Cardiac fibroblast (primary cell): Measurements from ENCODE around the gene C9.

Source experiments
- DNase-seq, 2 donors: peaks; one replicate each; pipeline versions ENCODE4 v3.0.0 to v3.0.0-alpha.2; 2010; ENCODE audit warnings: low read depth in 2 of 2
- H3K4me3 ChIP-seq, 2 donors: replicated peaks in 1 of 2; 1 replicate in 1 of 2; 2 replicates in 1 of 2; pipeline ENCODE4 v1.5.1; 2011; ENCODE audit warnings: low read depth in 2 of 2, low read length in 2 of 2, mild to moderate bottlenecking in 2 of 2, moderate library complexity in 1 of 2
- CTCF ChIP-seq: IDR thresholded peaks from one replicate; pipeline ENCODE4 v1.5.1; 2011; ENCODE audit warnings: low read depth, mild to moderate bottlenecking, low read length, inconsistent platforms

Gene C9

GRCh38 chr5:39394946-39395345, 30.7 kb upstream of the C9 start:
- H3K4me3 ChIP-seq, result no peak overlapping the region
- TF ChIP-seq CTCF, result no peak
- DNase-seq, result peak; percentile 83 to 92

- H3K4me3 ChIP-seq, result no peak overlapping the region
- TF ChIP-seq CTCF, result no peak
- no peak for DNase-seq
Observed at GRCh38 chr5:39390945-39391344, 26.6 kb upstream of the C9 start.

GRCh38 chr5:39387293-39387692, 23.0 kb upstream of the C9 start:
- no peak for DNase-seq
- no peak overlapping the region for H3K4me3 ChIP-seq
- TF ChIP-seq CTCF, result no peak

GRCh38 chr5:39384271-39384670, 20.0 kb upstream of the C9 start:
- DNase-seq, result no peak
- no peak for TF ChIP-seq CTCF
- no peak overlapping the region for H3K4me3 ChIP-seq

- DNase-seq, result no peak
- H3K4me3 ChIP-seq, result no peak overlapping the region
- TF ChIP-seq CTCF, result no peak
Observed at GRCh38 chr5:39381376-39381775, 17.1 kb upstream of the C9 start.

GRCh38 chr5:39379693-39380092, 15.4 kb upstream of the C9 start:
- no peak for DNase-seq
- no peak overlapping the region for H3K4me3 ChIP-seq
- TF ChIP-seq CTCF, result no peak

GRCh38 chr5:39377613-39378012, 13.3 kb upstream of the C9 start:
- no peak overlapping the region for H3K4me3 ChIP-seq
- TF ChIP-seq CTCF, result no peak
- no peak for DNase-seq
